K562 (cell line): ENCODE data around the gene RABGAP1L. TPM values are rescaled to one million over a fixed set of nuclear protein-coding genes. Genes with fewer than 3 reads are reported as not detected.

Experiments
- ATF3 ChIP-seq, 2 experiments: fragments of 450-650 bp in 1 of 2; sonication (generic) in 1 of 2; formaldehyde crosslinking in 1 of 2; IDR thresholded peaks in 1 of 2; conservative IDR thresholded peaks in 1 of 2; 2 replicates each; pipeline versions ENCODE4 v1.6.1 to v1.8.1; 2016 to 2023; ENCODE audit warnings: mild to moderate bottlenecking in 2 of 2, moderate library complexity in 2 of 2, inconsistent platforms in 1 of 2, missing genetic modification reagents in 1 of 2
- BCOR ChIP-seq: fragments of 450-650 bp; IDR thresholded peaks from 2 replicates; pipeline ENCODE4 v1.6.1; 2016
- BRD4 ChIP-seq: fragments of 200-600 bp; sonication (generic); IDR thresholded peaks from 2 replicates; pipeline ENCODE4 v1.6.1; 2017; ENCODE audit warnings: inconsistent platforms
- CREM ChIP-seq: IDR thresholded peaks from 2 replicates; pipeline ENCODE4 v1.6.1; 2014; ENCODE audit warnings: antibody characterized with exemption, low read depth
- HDAC2 ChIP-seq: fragments of 450-650 bp; IDR thresholded peaks from 2 replicates; pipeline ENCODE4 v1.6.1; 2016; ENCODE audit warnings: mild to moderate bottlenecking
- HES1 ChIP-seq: fragments of 450-650 bp; IDR thresholded peaks from 2 replicates; pipeline ENCODE4 v1.6.1; 2016; ENCODE audit warnings: low read depth, mild to moderate bottlenecking, moderate library complexity
- RERE ChIP-seq: sonication (generic); formaldehyde crosslinking; IDR thresholded peaks from 2 replicates; pipeline ENCODE4 v1.8.0; 2023; ENCODE audit warnings: missing genetic modification reagents, mild to moderate bottlenecking, borderline replicate concordance
- SMAD1 ChIP-seq: fragments of 150-350 bp; IDR thresholded peaks from 2 replicates; pipeline ENCODE4 v1.6.1; 2014; ENCODE audit warnings: low read length, low read depth; ENCODE audit not compliant: partially characterized antibody
- THRA ChIP-seq: fragments of 450-650 bp; IDR thresholded peaks from 2 replicates; pipeline ENCODE4 v1.6.1; 2017; ENCODE audit warnings: mild to moderate bottlenecking, moderate library complexity
- ZBTB49 ChIP-seq: sonication (generic); formaldehyde crosslinking; IDR thresholded peaks from 2 replicates; pipeline ENCODE4 v1.8.0; 2022; ENCODE audit warnings: missing genetic modification reagents, mild to moderate bottlenecking, borderline replicate concordance
- ZNF146 ChIP-seq: IDR thresholded peaks from one replicate; pipeline ENCODE4 v1.6.1; 2018; ENCODE audit warnings: missing compliant biosample characterization; ENCODE audit not compliant: unreplicated experiment
- ZNF212 ChIP-seq: fragments of 450-650 bp; formaldehyde crosslinking; IDR thresholded peaks from 2 replicates; pipeline ENCODE4 v1.4.0; 2020; ENCODE audit warnings: mild to moderate bottlenecking
- polyA plus RNA-seq, 8 experiments: library from polyadenylated mRNA; depleted of rRNA in 4 of 8; stranded (reverse) in 5 of 8; unstranded in 3 of 8; fragments of >200 nt; fragmentation: Nextera tagmentation in 2 of 8; fragmentation: Illumina TruSeq in 1 of 8; extraction: Ambion mirVana in 2 of 8; extraction: Trizol in 1 of 8; gene quantifications; 2 replicates each; pipeline versions ENCODE4 v1.2.1 to v1.2.3, GENCODE V29; 2011 to 2014; ENCODE audit warnings: inconsistent platforms in 1 of 8, missing spikeins in 1 of 8
- total RNA-seq, 7 experiments: library from RNA; depleted of rRNA in 6 of 7; stranded (reverse); fragments of >200 nt in 6 of 7; fragmentation: Illumina TruSeq in 2 of 7; extraction: Trizol in 2 of 7; gene quantifications; 2 replicates each; pipeline versions ENCODE4 v1.2.1 to v1.2.3, GENCODE V29; 2011 to 2021; ENCODE audit warnings: low replicate concordance in 1 of 7
- TF ChIP-seq, protein P1 (sequence below): fragments of 250-450 bp; sonication (Bioruptor Pico); IDR thresholded peaks from 2 replicates; pipeline ENCODE4 v1.5.1; 2021; ENCODE audit warnings: mild to moderate bottlenecking

The RABGAP1L gene
- total and polyA plus RNA-seq, 9 of the 15 experiments (the other 6 are each of a cell fraction or from before 2014, with no cell fraction given): 16.5 to 44.9 (median 26.7) TPM

DNA sequence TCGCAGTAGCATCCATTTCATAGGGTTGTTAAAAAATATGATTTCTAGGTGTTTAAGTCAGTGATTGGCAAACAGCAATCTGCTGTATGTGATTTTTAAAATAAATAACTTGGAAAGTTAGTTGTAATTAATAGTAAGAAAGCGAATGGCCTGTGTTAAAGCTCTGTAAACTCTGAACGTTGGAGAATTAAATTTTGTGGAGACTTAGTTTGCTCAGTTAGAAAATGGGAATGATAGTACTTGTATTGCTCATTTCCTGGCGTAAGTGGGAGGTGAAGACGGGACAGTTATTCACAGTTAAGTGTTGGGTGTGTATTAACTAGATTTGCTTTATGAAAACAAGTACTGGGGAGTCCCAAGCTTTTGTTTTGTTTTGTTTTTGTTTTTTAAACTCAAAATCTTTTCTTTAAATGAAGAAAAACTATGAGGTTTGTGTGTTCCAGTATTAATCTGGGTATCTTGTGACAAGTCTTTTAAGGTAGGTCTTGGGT, 841.4 kb downstream of the RABGAP1L start (continued):
- TF ChIP-seq RERE (CRISPR knock-in tag) (no peak), BCOR (0 out of 2 replicates have a peak, but pooled peaks have one; percentile 7), HES1 (0 out of 2 replicates have a peak, but pooled peaks have one; percentile 11), ZBTB49 (CRISPR knock-in tag) (no peak), HDAC2 (peak; percentile 19; the same call in 1 of the 2 replicates), SMAD1 (no peak), ZNF146 (CRISPR knock-in tag) (no peak), ZNF212 (CRISPR knock-in tag) (no peak), CREM (no peak), THRA (no peak), ATF3 (IDR thresholded peaks at IDR 0.05) (no peak), ATF3 (CRISPR knock-in tag; conservative IDR thresholded peaks at IDR 0.05) (no peak), BRD4 (no peak; the same call in 1 of the 2 replicates)
- TF ChIP-seq, protein P1, sequence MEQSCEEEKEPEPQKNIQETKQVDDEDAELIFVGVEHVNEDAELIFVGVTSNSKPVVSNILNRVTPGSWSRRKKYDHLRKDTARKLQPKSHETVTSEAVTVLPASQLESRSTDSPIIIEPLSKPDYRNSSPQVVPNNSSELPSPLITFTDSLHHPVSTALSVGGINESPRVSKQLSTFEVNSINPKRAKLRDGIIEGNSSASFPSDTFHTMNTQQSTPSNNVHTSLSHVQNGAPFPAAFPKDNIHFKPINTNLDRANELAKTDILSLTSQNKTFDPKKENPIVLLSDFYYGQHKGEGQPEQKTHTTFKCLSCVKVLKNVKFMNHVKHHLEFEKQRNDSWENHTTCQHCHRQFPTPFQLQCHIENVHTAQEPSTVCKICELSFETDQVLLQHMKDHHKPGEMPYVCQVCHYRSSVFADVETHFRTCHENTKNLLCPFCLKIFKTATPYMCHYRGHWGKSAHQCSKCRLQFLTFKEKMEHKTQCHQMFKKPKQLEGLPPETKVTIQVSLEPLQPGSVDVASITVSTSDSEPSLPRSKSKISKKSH: no peak
